CD4-positive, alpha-beta T cell treated with Interleukin-6 for 4 hours (primary cell): Measurements from ENCODE around the gene SMAD3.
"Not testable (repeated sequence)": the region's sequence is repeated elsewhere in the genome, so short reads cannot be mapped to it uniquely, and the experiment has no call there.

Experiments
- DNase-seq: peaks from one replicate; pipeline ENCODE4 v3.0.0-alpha.2; 2020; ENCODE audit warnings: mixed read lengths

SMAD3 gene

GRCh38 chr15:67065531-67066005 lies at the start of gene SMAD3:
Gene SMAD3 (plus strand): TSS chr15:67065602. CDS start chr15:67066155, 553 bp downstream.
- DNase-seq = peak; percentile 84

- no peak for DNase-seq
These were observed 48.1 kb upstream of the SMAD3 start for GRCh38 chr15:67017311-67017710.

- DNase-seq = no peak
These were observed 47.4 kb upstream of the SMAD3 start for GRCh38 chr15:67018026-67018425.

GRCh38 chr15:67018441-67018840 lies 47.0 kb upstream of the SMAD3 start:
- DNase-seq = no peak

GRCh38 chr15:67019069-67019468 lies 46.3 kb upstream of the SMAD3 start:
- no peak for DNase-seq

- DNase-seq = no peak
These were observed 45.4 kb upstream of the SMAD3 start for GRCh38 chr15:67019884-67020520.

- DNase-seq = not testable (repeated sequence)
These were observed 44.7 kb upstream of the SMAD3 start for GRCh38 chr15:67020668-67021067.

GRCh38 chr15:67021455-67021854 lies 43.9 kb upstream of the SMAD3 start:
- DNase-seq = no peak

- no peak for DNase-seq
These were observed 42.8 kb upstream of the SMAD3 start for GRCh38 chr15:67022587-67023105.

- DNase-seq = no peak
These were observed 41.7 kb upstream of the SMAD3 start for GRCh38 chr15:67023517-67024313.

GRCh38 chr15:67024314-67024997 lies 40.9 kb upstream of the SMAD3 start:
- no peak for DNase-seq

- no peak for DNase-seq
These were observed 40.4 kb upstream of the SMAD3 start for GRCh38 chr15:67024998-67025368.

GRCh38 chr15:67025719-67026609 lies 39.4 kb upstream of the SMAD3 start:
- no peak for DNase-seq

GRCh38 chr15:67026610-67026967 lies 38.8 kb upstream of the SMAD3 start:
- DNase-seq = no peak

GRCh38 chr15:67028440-67028839 lies 37.0 kb upstream of the SMAD3 start:
- not testable (repeated sequence) for DNase-seq

- no peak for DNase-seq
These were observed 35.2 kb upstream of the SMAD3 start for GRCh38 chr15:67030036-67030762.

- no peak for DNase-seq
These were observed 34.1 kb upstream of the SMAD3 start for GRCh38 chr15:67031331-67031730.

- no peak for DNase-seq
These were observed 32.8 kb upstream of the SMAD3 start for GRCh38 chr15:67032608-67033007.

- DNase-seq = peak; percentile 60
These were observed 32.4 kb upstream of the SMAD3 start for GRCh38 chr15:67033012-67033411.

GRCh38 chr15:67033571-67034044 lies 31.8 kb upstream of the SMAD3 start:
- DNase-seq = peak; percentile 63

GRCh38 chr15:67035886-67036285 lies 29.5 kb upstream of the SMAD3 start:
- no peak for DNase-seq
